GM18505 (cell line): ENCODE data around the gene MTHFD1L.
"Not testable (repeated sequence)": the region's sequence is repeated elsewhere in the genome, so short reads cannot be mapped to it uniquely, and the experiment has no call there.

Source experiments
- ATAC-seq: cut with Tn5 transposase; IDR thresholded peaks from one replicate; pipeline ENCODE4 v1.9.1; 2021; ENCODE audit not compliant: unreplicated experiment
- POLR2A ChIP-seq: IDR thresholded peaks from 4 replicates; pipeline ENCODE4 v1.6.1; 2011; ENCODE audit warnings: borderline replicate concordance; ENCODE audit not compliant: insufficient read depth, insufficient read length; ENCODE audit errors: extremely low read depth

Gene MTHFD1L

DNA sequence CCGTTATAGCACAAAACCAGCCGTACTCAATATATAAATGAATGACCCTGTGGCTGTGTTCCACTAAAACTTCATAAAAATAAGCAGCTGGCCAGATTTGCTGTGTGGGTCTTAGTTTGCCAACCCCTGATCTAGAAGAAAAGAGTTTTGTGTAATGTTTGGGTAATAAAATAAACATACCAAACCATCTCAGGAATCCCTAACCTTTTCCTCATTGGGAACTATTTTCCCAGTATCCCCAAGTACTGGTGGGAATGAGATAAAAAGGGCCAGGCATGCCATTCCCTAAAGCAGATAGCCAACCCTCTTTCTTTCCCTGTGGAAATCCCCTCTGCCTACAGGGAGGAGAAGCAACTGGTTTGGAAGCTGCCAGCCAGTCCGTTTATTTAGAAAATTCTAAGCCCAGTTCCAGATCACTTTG is 205.1 kb downstream of the MTHFD1L start:
- ATAC-seq = no peak
- no peak for TF ChIP-seq POLR2A

DNA sequence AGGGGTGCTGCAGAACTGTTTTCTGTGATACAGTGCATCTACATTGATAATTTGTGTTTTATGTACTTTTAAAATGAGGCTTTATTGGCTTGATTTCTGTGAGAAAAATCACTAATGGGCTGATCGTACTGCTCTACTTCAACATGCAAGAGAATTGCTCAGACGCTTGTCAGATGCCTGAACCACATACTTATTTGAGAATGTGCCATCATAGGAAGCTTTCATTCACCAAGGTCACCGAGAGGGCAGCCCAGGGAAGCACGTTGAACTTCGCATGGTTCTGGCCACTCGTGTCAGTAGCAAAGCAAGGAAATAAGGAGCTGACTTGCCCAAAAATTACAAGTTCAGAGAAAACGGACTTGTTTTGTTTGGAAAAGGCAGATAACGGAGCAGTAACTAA is 205.8 kb downstream of the MTHFD1L start:
- no peak for TF ChIP-seq POLR2A
- ATAC-seq = no peak

GRCh38 chr6:151073146-151073545 is 207.6 kb downstream of the MTHFD1L start:
- TF ChIP-seq POLR2A = no peak
- no peak for ATAC-seq

GRCh38 chr6:151073701-151074100 is 208.2 kb downstream of the MTHFD1L start:
- no peak for ATAC-seq
- TF ChIP-seq POLR2A = no peak

DNA sequence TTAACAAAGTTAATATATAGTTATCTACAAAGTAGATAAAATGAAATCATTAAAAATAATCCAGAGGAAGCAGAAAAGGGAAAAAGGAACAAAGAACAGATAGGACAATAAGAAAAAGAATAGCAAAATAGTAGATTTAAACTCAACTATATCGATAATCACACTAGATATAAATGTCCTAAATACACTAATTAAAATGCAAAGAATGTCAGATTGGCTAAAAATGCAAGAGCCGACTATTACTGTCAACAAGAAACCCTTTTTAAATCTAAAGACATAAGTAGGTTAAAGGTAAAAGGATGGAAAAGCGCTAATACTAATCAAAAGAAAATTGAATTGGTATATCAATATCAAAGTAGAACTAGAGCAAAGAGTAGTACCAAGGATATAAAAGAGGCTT is 209.5 kb downstream of the MTHFD1L start:
- TF ChIP-seq POLR2A = no peak
- ATAC-seq = no peak

DNA sequence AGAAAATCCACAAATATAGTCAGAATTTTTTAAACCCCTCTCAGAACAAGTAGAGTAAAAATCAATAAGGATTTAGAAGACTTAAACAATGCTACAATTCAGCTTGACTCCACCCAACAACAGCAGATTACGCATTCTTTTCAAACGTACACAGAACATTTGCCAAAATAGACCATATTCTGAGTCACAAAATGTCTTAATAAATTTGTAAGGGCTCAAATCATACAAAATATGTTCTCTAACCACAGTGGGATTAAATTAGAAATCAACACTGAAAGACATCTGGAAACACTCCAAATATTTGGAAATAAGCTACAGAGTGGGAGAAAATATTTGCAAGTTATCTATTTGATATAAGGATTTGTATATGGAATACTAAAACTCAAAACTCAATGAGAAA is 210.0 kb downstream of the MTHFD1L start:
- TF ChIP-seq POLR2A = no peak
- no peak for ATAC-seq

DNA sequence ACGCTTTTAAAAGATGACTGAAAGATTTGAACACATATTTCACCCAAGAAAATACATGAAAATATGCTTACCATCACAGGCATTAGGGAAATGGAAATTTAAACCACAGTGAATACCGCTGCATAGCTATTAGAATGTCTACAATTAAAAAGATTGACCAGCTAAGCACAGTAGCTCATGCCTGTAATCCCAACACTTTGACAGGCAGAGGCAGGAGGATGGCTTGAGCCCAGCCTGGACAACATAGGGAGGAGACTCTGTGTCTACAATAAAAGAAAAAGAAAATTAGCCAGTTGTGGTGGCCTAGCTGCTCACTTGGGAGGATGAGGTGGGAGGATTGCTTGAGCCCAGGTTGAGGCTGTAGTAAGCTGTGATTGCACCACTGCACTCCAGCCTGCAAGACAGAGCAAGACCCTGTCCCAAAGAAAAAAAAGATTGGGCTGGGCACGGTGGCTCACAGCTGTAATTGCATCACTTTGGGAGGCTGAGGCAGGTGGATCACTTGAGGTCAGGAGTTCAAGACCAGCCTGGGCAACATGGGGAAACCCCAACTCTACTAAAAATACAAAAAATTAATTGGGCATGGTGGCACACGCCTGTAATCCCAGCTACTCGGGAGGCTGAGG is 210.5 kb downstream of the MTHFD1L start:
- no peak for ATAC-seq
- no peak for TF ChIP-seq POLR2A

DNA sequence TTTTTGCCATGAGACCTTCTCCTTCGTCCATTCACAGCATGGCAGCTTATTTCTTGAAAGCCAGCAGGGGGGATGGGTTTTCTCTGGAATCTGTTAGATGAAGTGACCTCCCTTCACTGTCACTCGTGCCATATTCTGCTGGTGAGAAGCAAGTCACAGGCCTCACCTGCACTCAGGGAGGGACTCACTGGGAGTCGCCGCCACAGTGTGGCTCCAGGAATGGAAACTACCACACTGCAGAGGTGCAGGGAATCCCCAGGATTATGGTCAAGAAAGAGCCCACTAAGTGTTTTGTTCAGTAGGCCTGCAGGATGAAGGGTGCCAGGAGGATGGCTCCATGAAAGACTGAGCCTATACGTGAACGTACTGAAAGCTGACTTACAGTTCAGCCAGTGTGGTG is 213.2 kb downstream of the MTHFD1L start:
- TF ChIP-seq POLR2A = no peak
- no peak for ATAC-seq

GRCh38 chr6:151081656-151082055 is 216.2 kb downstream of the MTHFD1L start:
- ATAC-seq = no peak
- no peak for TF ChIP-seq POLR2A

DNA sequence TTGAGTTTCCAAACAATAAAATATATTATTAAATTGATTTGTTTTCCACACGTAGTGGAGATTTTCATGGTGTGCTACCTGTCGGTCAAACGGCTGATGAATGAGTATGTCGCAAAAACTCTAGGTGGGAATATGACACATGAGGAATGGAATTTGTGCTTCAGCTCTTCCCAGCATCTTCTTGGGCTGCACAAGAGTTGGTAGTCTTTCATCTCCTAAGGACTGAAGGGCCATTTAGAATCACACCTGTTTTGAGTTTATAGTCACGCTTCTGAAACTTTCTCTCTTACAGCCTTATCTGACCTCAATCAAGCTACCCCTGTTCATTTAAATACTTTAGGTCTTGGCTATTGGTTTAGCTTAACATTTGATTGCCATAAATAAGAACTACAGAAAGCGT is 216.6 kb downstream of the MTHFD1L start:
- no peak for ATAC-seq

DNA sequence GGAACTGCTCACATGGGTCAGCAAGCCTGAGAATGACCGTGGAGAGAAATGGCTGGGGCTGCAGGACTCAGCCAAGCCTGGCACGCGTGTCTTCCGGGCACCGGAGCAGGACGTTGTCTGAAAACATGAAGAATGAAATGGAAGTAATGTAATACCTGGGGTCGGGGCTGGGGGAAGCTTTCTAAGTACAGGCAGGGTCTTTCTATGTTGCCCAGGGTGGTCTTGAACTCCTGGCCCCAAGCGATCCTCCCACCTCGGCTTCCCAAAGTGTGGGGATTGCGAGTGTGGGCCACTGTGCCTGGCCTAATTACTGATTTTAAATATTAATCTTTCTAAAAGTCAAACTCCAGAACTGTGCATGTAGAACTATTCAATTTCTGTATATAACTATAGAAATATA is 218.8 kb downstream of the MTHFD1L start:
- TF ChIP-seq POLR2A = no peak

More for the DNA sequence above, 216.6 kb downstream of the MTHFD1L start:
- TF ChIP-seq POLR2A = no peak

GRCh38 chr6:151087055-151087454 is 221.6 kb downstream of the MTHFD1L start:
- ATAC-seq = not testable (repeated sequence)

More for the DNA sequence above, 218.8 kb downstream of the MTHFD1L start:
- no peak for ATAC-seq

GRCh38 chr6:151087861-151088598 is 222.5 kb downstream of the MTHFD1L start:
- ATAC-seq = no peak
- no peak for TF ChIP-seq POLR2A

DNA sequence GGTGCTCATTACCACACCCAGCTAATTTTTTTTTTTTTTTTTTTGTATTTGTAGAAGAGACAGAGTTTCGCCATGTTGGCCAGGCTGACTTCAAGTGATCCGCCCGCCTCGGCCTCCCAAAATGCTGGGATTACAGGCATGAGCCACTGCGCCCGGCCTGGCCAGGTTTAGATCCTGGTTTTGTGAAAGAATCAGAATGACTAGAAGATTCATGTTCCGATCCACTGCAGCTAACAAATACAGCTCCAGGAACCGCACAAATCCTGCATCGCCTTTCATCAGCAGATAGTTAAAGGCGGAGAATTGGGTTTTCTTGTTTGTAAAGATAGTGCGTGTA is 223.1 kb downstream of the MTHFD1L start:
- no peak for ATAC-seq
- no peak for TF ChIP-seq POLR2A
